ENCODE data around the gene OR1S1. TPM values are rescaled to one million over a fixed set of nuclear protein-coding genes. Genes with fewer than 3 reads are reported as not detected.
A peak's percentile ranks its signal among the peaks of the same experiment; 100 is the strongest.

Gene OR1S1
- total RNA-seq, 1 experiment from 2014 or later: not detected

- Histone ChIP-seq H3K4me2 (ENCODE audit: low read length) (no peak overlapping the region), H3K9me2 (replicated peaks; ENCODE audit: low read length) (no peaks in the 10 kb centered on the region), H3K36me3 (ENCODE audit: low read depth, low read length) (no peaks in the 10 kb centered on the region), H4K20me1 (ENCODE audit: low read length) (no peaks in the 10 kb centered on the region), H3K9me3 (ENCODE audit: low read length) (no peaks in the 10 kb centered on the region), H3K4me3 (ENCODE audit: low read length) (no peak overlapping the region), H3K4me1 (ENCODE audit: insufficient read depth, low read length) (no peaks in the 10 kb centered on the region), H3K27ac (ENCODE audit: low read length) (no peak overlapping the region), H3K9ac (ENCODE audit: low read length) (no peak overlapping the region), H3K27me3 (ENCODE audit: low read length) (peaks cover 7% of the 10 kb centered on the region; the same call in 1 of the 2 replicates), H3F3A (ENCODE audit: low read length, unreplicated experiment) (no peaks in the 10 kb centered on the region), H3K79me2 (ENCODE audit: low read length) (no peaks in the 10 kb centered on the region), H2AFZ (ENCODE audit: low read length) (no peak overlapping the region)
- ChIA-PET POLR2A (ENCODE audit: unreplicated experiment) (no interaction called here), CTCF (no interaction called here)
- BruUV-seq (replicated peaks): no TSS peak
- no peak for TF ChIP-seq EZH2 (IDR thresholded peaks at IDR 0.05; ENCODE audit: low read length, unreplicated experiment)
- TF ChIP-seq EZH2phosphoT487 (IDR thresholded peaks at IDR 0.05; ENCODE audit: borderline replicate concordance, low read length): no peak
- TF ChIP-seq CTCF (conservative IDR thresholded peaks at IDR 0.05; ENCODE audit: low read depth, low read length): no peak
- no peak for ATAC-seq
- DNase-seq: peak; percentile 11
- intact Hi-C loops (cut with micrococcal nuclease): no loop called here
Observed at GRCh38 chr11:58192229-58192628, 20.3 kb upstream of the OR1S1 start.

- H3K27ac ChIP-seq (ENCODE audit: low read length): no peak overlapping the region
- H2AFZ ChIP-seq (ENCODE audit: low read length): no peak overlapping the region
- no peak for TF ChIP-seq EZH2 (IDR thresholded peaks at IDR 0.05; ENCODE audit: low read length, unreplicated experiment)
- TF ChIP-seq EZH2phosphoT487 (IDR thresholded peaks at IDR 0.05; ENCODE audit: borderline replicate concordance, low read length): no peak
- no peak for TF ChIP-seq CTCF (conservative IDR thresholded peaks at IDR 0.05; ENCODE audit: low read depth, low read length)
- intact Hi-C loops (cut with micrococcal nuclease): no loop called here
- H4K20me1 ChIP-seq (ENCODE audit: low read length): no peaks in the 10 kb centered on the region
- no TSS peak for BruUV-seq (replicated peaks)
- H3K9ac ChIP-seq (ENCODE audit: low read length): no peak overlapping the region
- no peaks in the 10 kb centered on the region for H3K9me3 ChIP-seq (ENCODE audit: low read length)
- DNase-seq (no peak), ATAC-seq (no peak)
- H3K36me3 ChIP-seq (ENCODE audit: low read depth, low read length): no peaks in the 10 kb centered on the region
- H3K27me3 ChIP-seq (ENCODE audit: low read length): peaks cover 7% of the 10 kb centered on the region; the same call in 1 of the 2 replicates
- H3K4me3 ChIP-seq (ENCODE audit: low read length): no peak overlapping the region
- H3K4me2 ChIP-seq (ENCODE audit: low read length): no peak overlapping the region
- POLR2A ChIA-PET (ENCODE audit: unreplicated experiment): no interaction called here
- no peaks in the 10 kb centered on the region for H3F3A ChIP-seq (ENCODE audit: low read length, unreplicated experiment)
- no peaks in the 10 kb centered on the region for H3K9me2 ChIP-seq (replicated peaks; ENCODE audit: low read length)
- H3K4me1 ChIP-seq (ENCODE audit: insufficient read depth, low read length): no peaks in the 10 kb centered on the region
- CTCF ChIA-PET: no interaction called here
- H3K79me2 ChIP-seq (ENCODE audit: low read length): no peaks in the 10 kb centered on the region
Observed at GRCh38 chr11:58193391-58193790, 19.1 kb upstream of the OR1S1 start.

GRCh38 chr11:58195939-58196338 lies 16.6 kb upstream of the OR1S1 start:
- DNase-seq (no peak), ATAC-seq (no peak)
- BruUV-seq (replicated peaks): no TSS peak
- Histone ChIP-seq H3K4me3 (ENCODE audit: low read length) (no peak overlapping the region), H3K4me2 (ENCODE audit: low read length) (no peak overlapping the region), H3K4me1 (ENCODE audit: insufficient read depth, low read length) (no peaks in the 10 kb centered on the region), H3K27ac (ENCODE audit: low read length) (no peak overlapping the region), H3K9me3 (ENCODE audit: low read length) (no peaks in the 10 kb centered on the region), H3F3A (ENCODE audit: low read length, unreplicated experiment) (no peaks in the 10 kb centered on the region), H4K20me1 (ENCODE audit: low read length) (no peaks in the 10 kb centered on the region), H3K27me3 (ENCODE audit: low read length) (no peaks in the 10 kb centered on the region), H2AFZ (ENCODE audit: low read length) (no peak overlapping the region), H3K79me2 (ENCODE audit: low read length) (no peaks in the 10 kb centered on the region), H3K36me3 (ENCODE audit: low read depth, low read length) (no peaks in the 10 kb centered on the region), H3K9ac (ENCODE audit: low read length) (no peak overlapping the region), H3K9me2 (replicated peaks; ENCODE audit: low read length) (no peaks in the 10 kb centered on the region)
- CTCF ChIA-PET: no interaction called here
- intact Hi-C loops (cut with micrococcal nuclease): no loop called here
- POLR2A ChIA-PET (ENCODE audit: unreplicated experiment): no interaction called here
- TF ChIP-seq EZH2 (IDR thresholded peaks at IDR 0.05; ENCODE audit: low read length, unreplicated experiment): no peak
- TF ChIP-seq EZH2phosphoT487 (IDR thresholded peaks at IDR 0.05; ENCODE audit: borderline replicate concordance, low read length): no peak
- TF ChIP-seq CTCF (conservative IDR thresholded peaks at IDR 0.05; ENCODE audit: low read depth, low read length): no peak
